K562 (cell line): ENCODE results near the gene POLD4. TPM values are rescaled to one million over a fixed set of nuclear protein-coding genes. Genes with fewer than 3 reads are reported as not detected.

Experiments used
- ATAC-seq: fragments of 200-7000 bp; cut with Tn5 transposase; 3 replicates; pipeline ENCODE4 v1.9.1; 2020; ENCODE audit warnings: moderate library complexity
- BruUV-seq: library from RNA; stranded (reverse); fragments of 400-500 nt; replicated peaks from 2 replicates; lab custom pipeline; 2021; lab: Mats Ljungman, UMichigan
- CTCF ChIA-PET: fragments of 300-600 bp; formaldehyde crosslinking; extraction: SDS; loops from one replicate; lab custom pipeline; 2021; ENCODE audit warnings: low intra/inter-chr PET ratio; lab: Yijun Ruan, JAX
- POLR2A ChIA-PET: fragments of 300-600, 350-650 bp; sonication (Branson Sonifier 250); formaldehyde crosslinking; extraction: SDS; loops from one replicate; lab custom pipeline; 2021; ENCODE audit warnings: antibody characterized with exemption, inconsistent platforms; lab: Yijun Ruan, JAX
- DNase-seq, 4 experiments: peaks; one replicate each; pipeline versions ENCODE4 v3.0.0 to v3.0.0-alpha.2; 2011 to 2018; ENCODE audit warnings: low spot score in 3 of 4, mixed read lengths in 3 of 4; ENCODE audit errors: extremely low read depth in 1 of 4
- FAIRE-seq: peaks from 2 replicates; lab custom pipeline; 2011; peaks lifted over from hg19 to GRCh38; lab: Jason Lieb, UNC
- H2AFZ ChIP-seq: 2 replicates; pipeline ENCODE4 v1.6.0; 2011; ENCODE audit warnings: low read depth, low read length, control low read depth, inconsistent platforms
- H3K27ac ChIP-seq: fragments of 200-600 bp; 3 replicates; pipeline ENCODE4 v1.8.0; 2011; ENCODE audit warnings: low read depth, mild to moderate bottlenecking, control low read depth, inconsistent platforms, low read length, moderate library complexity, mixed read lengths; ENCODE audit errors: extremely low read depth
- H3K27me3 ChIP-seq, 2 experiments: fragments of 300-600 bp in 1 of 2; 2 replicates in 1 of 2; 3 replicates in 1 of 2; pipeline versions ENCODE4 v1.6.0 to v1.8.0; 2011; ENCODE audit warnings: inconsistent platforms in 2 of 2, low read length in 2 of 2, mild to moderate bottlenecking in 1 of 2, mixed read lengths in 1 of 2, moderate library complexity in 1 of 2; ENCODE audit not compliant: control insufficient read depth in 2 of 2, insufficient read depth in 2 of 2
- H3K36me3 ChIP-seq: fragments of 300-600 bp; 3 replicates; pipeline ENCODE4 v1.8.0; 2011; ENCODE audit warnings: mild to moderate bottlenecking, low read length, inconsistent platforms; ENCODE audit not compliant: control insufficient read depth, insufficient read depth
- H3K4me1 ChIP-seq, 2 experiments: fragments of 200-600 bp in 1 of 2; replicated peaks in 1 of 2; 2 replicates in 1 of 2; 3 replicates in 1 of 2; pipeline versions ENCODE4 v1.5.1 to v1.8.0; 2011; ENCODE audit warnings: inconsistent platforms in 2 of 2, low read length in 2 of 2, mild to moderate bottlenecking in 1 of 2, mixed read lengths in 1 of 2, moderate library complexity in 1 of 2; ENCODE audit not compliant: control insufficient read depth in 2 of 2, insufficient read depth in 2 of 2
- H3K4me2 ChIP-seq: 2 replicates; pipeline ENCODE4 v1.6.1; 2011; ENCODE audit warnings: low read length, control low read depth, inconsistent platforms, mixed read lengths; ENCODE audit not compliant: insufficient read depth
- H3K4me3 ChIP-seq: fragments of 200-600 bp; sonication (generic), shearing (Covaris generic); 2 replicates; pipeline ENCODE4 v1.5.1; 2016; ENCODE audit warnings: control low read depth, inconsistent platforms
- H3K79me2 ChIP-seq: fragments of 200-600 bp; 3 replicates; pipeline ENCODE4 v1.8.0; 2011; ENCODE audit warnings: low read length, inconsistent platforms; ENCODE audit not compliant: control insufficient read depth, insufficient read depth
- H3K9ac ChIP-seq, 2 experiments: 2 replicates each; pipeline versions ENCODE4 v1.6.0 to v1.6.1; 2011; ENCODE audit warnings: low read depth in 2 of 2, low read length in 2 of 2, control low read depth in 1 of 2, inconsistent platforms in 1 of 2, mild to moderate bottlenecking in 1 of 2, mixed read lengths in 1 of 2; ENCODE audit not compliant: insufficient read depth in 1 of 2
- H3K9me1 ChIP-seq: one replicate; pipeline ENCODE4 v1.6.0; 2011; ENCODE audit warnings: inconsistent platforms, mild to moderate bottlenecking, low read length, moderate library complexity; ENCODE audit not compliant: control insufficient read depth, insufficient read depth
- H3K9me3 ChIP-seq: replicated peaks from 2 replicates; pipeline ENCODE4 v1.5.1; 2011; ENCODE audit warnings: low read depth, low read length, inconsistent platforms; ENCODE audit not compliant: control insufficient read depth, insufficient read depth
- H4K20me1 ChIP-seq: replicated peaks from 2 replicates; pipeline ENCODE4 v1.6.1; 2011; ENCODE audit warnings: low read length, inconsistent platforms, mixed read lengths; ENCODE audit not compliant: control insufficient read depth, insufficient read depth
- BRD9 ChIP-seq: fragments of 450-650 bp; IDR thresholded peaks from 2 replicates; pipeline ENCODE4 v1.6.1; 2018; ENCODE audit warnings: low read depth; ENCODE audit not compliant: partially characterized antibody
- COPS2 ChIP-seq: fragments of 450-650 bp; conservative IDR thresholded peaks from 2 replicates; pipeline ENCODE4 v1.6.1; 2016; ENCODE audit warnings: mild to moderate bottlenecking, moderate library complexity
- HEY1 ChIP-seq: fragments of 250-450 bp; sonication (Bioruptor Pico); IDR thresholded peaks from 2 replicates; pipeline ENCODE4 v1.5.0; 2020; ENCODE audit warnings: mild to moderate bottlenecking, moderate library complexity, borderline replicate concordance
- KDM5B ChIP-seq: fragments of 200-600 bp; sonication (generic); IDR thresholded peaks from 2 replicates; pipeline ENCODE4 v1.6.1; 2012; ENCODE audit warnings: low read depth, mild to moderate bottlenecking, moderate library complexity, low read length, control low read depth, inconsistent platforms; ENCODE audit not compliant: insufficient replicate concordance
- MAFK ChIP-seq: IDR thresholded peaks from 2 replicates; pipeline ENCODE4 v1.6.1; 2011; ENCODE audit warnings: low read length, improper control_type of control experiment
- MLX ChIP-seq, 2 experiments: fragments of 450-650 bp in 1 of 2; sonication (generic) in 1 of 2; formaldehyde crosslinking; conservative IDR thresholded peaks; 2 replicates each; pipeline versions ENCODE4 v1.4.0 to v1.8.1; 2020 to 2022; ENCODE audit warnings: mild to moderate bottlenecking in 1 of 2, missing genetic modification reagents in 1 of 2
- NFXL1 ChIP-seq: fragments of 450-650 bp; formaldehyde crosslinking; IDR thresholded peaks from 2 replicates; pipeline ENCODE4 v1.4.0; 2021; ENCODE audit warnings: mild to moderate bottlenecking
- NR2F6 ChIP-seq: fragments of 450-650 bp; formaldehyde crosslinking; IDR thresholded peaks from 2 replicates; pipeline ENCODE4 v1.4.0; 2020; ENCODE audit warnings: mild to moderate bottlenecking
- SAFB ChIP-seq: fragments of 200-400 bp; formaldehyde crosslinking; IDR thresholded peaks from 2 replicates; pipeline ENCODE4 v1.6.1; 2017; ENCODE audit warnings: low read depth, low read length, borderline replicate concordance
- ZNF740 ChIP-seq, 3 experiments: fragments of 200-800 bp in 1 of 3; sonication (Bioruptor generic) in 1 of 3; sonication (generic) in 1 of 3; formaldehyde crosslinking in 1 of 3; IDR thresholded peaks; 2 replicates each; pipeline versions ENCODE4 v1.6.1 to v1.8.0; 2016 to 2022; ENCODE audit warnings: mild to moderate bottlenecking in 2 of 3, missing compliant biosample characterization in 2 of 3, missing genetic modification characterization in 2 of 3, missing genetic modification reagents in 1 of 3
- WGBS: fragments of 100-300 bp; shearing (Covaris generic); methylation state at CpG from one replicate; pipeline ENCODE4 v1.1.6; 2016; ENCODE audit warnings: low coverage, mixed read lengths; ENCODE audit not compliant: insufficient coverage; ENCODE audit errors: missing lambda C conversion rate; 5-methylcytosine and 5-hydroxymethylcytosine counted together
- in situ Hi-C: fragments of 300-500 bp; cut with MboI; formaldehyde crosslinking; loops from 4 replicates; pipeline ENCODE4 v1.15.0; 2018; ENCODE audit warnings: inconsistent platforms, mixed read lengths
- intact Hi-C: fragments of 100-400 bp; cut with micrococcal nuclease; formaldehyde crosslinking; loops from 2 replicates; pipeline ENCODE4 v1.14.2; 2022
- polyA plus RNA-seq, 8 experiments: library from polyadenylated mRNA; depleted of rRNA in 4 of 8; stranded (reverse) in 5 of 8; unstranded in 3 of 8; fragments of >200 nt; fragmentation: Nextera tagmentation in 2 of 8; fragmentation: Illumina TruSeq in 1 of 8; extraction: Ambion mirVana in 2 of 8; extraction: Trizol in 1 of 8; gene quantifications; 2 replicates each; pipeline versions ENCODE4 v1.2.1 to v1.2.3, GENCODE V29; 2011 to 2014; ENCODE audit warnings: inconsistent platforms in 1 of 8, missing spikeins in 1 of 8
- total RNA-seq, 7 experiments: library from RNA; depleted of rRNA in 6 of 7; stranded (reverse); fragments of >200 nt in 6 of 7; fragmentation: Illumina TruSeq in 2 of 7; extraction: Trizol in 2 of 7; gene quantifications; 2 replicates each; pipeline versions ENCODE4 v1.2.1 to v1.2.3, GENCODE V29; 2011 to 2021; ENCODE audit warnings: low replicate concordance in 1 of 7
- TF ChIP-seq, protein P1 (sequence below): sonication (generic); formaldehyde crosslinking; IDR thresholded peaks from 2 replicates; pipeline ENCODE4 v1.8.0; 2022; ENCODE audit warnings: mild to moderate bottlenecking, low read depth, missing genetic modification reagents
- TF ChIP-seq, protein P2 (sequence below): fragments of 450-650 bp; IDR thresholded peaks from 2 replicates; pipeline ENCODE4 v1.6.1; 2016; ENCODE audit warnings: mild to moderate bottlenecking
- TF ChIP-seq, protein P3 (sequence below): fragments of 250-450 bp; sonication (Bioruptor Pico); IDR thresholded peaks from 2 replicates; pipeline ENCODE4 v1.9.0; 2021; ENCODE audit warnings: mild to moderate bottlenecking, inconsistent platforms

The POLD4 gene
- total and polyA plus RNA-seq, 9 of the 15 experiments (the other 6 are each of a cell fraction or from before 2014, with no cell fraction given) = 5.8 to 64.5 (median 18.3) TPM

- peak overlapping the region; percentile 34 to 95; a peak in 3 of 4 replicates for H3K9ac ChIP-seq
- peaks cover 55 to 71% of the 10 kb centered on the region in 2 experiments for H3K4me1 ChIP-seq
- POLR2A ChIA-PET = interaction anchor here (0.6 to 3.0 kb wide), 7 partner anchors 7 to 85 kb away, joined by 3 to 10 read pairs (median 5); partner anchors contain the start of gene POLD4
- intact Hi-C loops = no loop called here
- peaks cover 39% of the 10 kb centered on the region; the same call in 2 of the 3 replicates for H3K79me2 ChIP-seq
- H3K9me3 ChIP-seq = no peaks in the 10 kb centered on the region
- 44% methylated on average over 10 of the region's 16 CpGs for WGBS
- ATAC-seq = no peak
- no peaks in the 10 kb centered on the region for H3K27me3 ChIP-seq
- H2AFZ ChIP-seq = peak overlapping the region; percentile 44; the same call in 1 of the 2 replicates
- H3K27ac ChIP-seq = peak overlapping the region; percentile 67
- FAIRE-seq = no peak
- H3K4me3 ChIP-seq = peak overlapping the region; percentile 96
- no peaks in the 10 kb centered on the region for H3K36me3 ChIP-seq
- H3K9me1 ChIP-seq = no peaks in the 10 kb centered on the region
- DNase-seq = no peak
- BruUV-seq = no TSS peak
- H3K4me2 ChIP-seq = peak overlapping the region; percentile 60
- in situ Hi-C loops = no loop called here
- H4K20me1 ChIP-seq = no peaks in the 10 kb centered on the region
- CTCF ChIA-PET = interaction anchor here (4.1 kb wide), 1 partner anchor 14 kb away, joined by 21 read pairs; no protein-coding TSS in a partner anchor
- no peak for TF ChIP-seq MAFK
- TF ChIP-seq HEY1 = no peak
- TF ChIP-seq NR2F6 (CRISPR knock-in tag) = no peak
- no peak for TF ChIP-seq BRD9
- TF ChIP-seq KDM5B = peak; percentile 28
- TF ChIP-seq, protein P1, sequence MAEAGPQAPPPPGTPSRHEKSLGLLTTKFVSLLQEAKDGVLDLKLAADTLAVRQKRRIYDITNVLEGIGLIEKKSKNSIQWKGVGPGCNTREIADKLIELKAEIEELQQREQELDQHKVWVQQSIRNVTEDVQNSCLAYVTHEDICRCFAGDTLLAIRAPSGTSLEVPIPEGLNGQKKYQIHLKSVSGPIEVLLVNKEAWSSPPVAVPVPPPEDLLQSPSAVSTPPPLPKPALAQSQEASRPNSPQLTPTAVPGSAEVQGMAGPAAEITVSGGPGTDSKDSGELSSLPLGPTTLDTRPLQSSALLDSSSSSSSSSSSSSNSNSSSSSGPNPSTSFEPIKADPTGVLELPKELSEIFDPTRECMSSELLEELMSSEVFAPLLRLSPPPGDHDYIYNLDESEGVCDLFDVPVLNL = peak; percentile 69; the same call in 1 of the 2 replicates
- TF ChIP-seq MLX (CRISPR knock-in tag; conservative IDR thresholded peaks at IDR 0.05) = no peak
- TF ChIP-seq, protein P2, sequence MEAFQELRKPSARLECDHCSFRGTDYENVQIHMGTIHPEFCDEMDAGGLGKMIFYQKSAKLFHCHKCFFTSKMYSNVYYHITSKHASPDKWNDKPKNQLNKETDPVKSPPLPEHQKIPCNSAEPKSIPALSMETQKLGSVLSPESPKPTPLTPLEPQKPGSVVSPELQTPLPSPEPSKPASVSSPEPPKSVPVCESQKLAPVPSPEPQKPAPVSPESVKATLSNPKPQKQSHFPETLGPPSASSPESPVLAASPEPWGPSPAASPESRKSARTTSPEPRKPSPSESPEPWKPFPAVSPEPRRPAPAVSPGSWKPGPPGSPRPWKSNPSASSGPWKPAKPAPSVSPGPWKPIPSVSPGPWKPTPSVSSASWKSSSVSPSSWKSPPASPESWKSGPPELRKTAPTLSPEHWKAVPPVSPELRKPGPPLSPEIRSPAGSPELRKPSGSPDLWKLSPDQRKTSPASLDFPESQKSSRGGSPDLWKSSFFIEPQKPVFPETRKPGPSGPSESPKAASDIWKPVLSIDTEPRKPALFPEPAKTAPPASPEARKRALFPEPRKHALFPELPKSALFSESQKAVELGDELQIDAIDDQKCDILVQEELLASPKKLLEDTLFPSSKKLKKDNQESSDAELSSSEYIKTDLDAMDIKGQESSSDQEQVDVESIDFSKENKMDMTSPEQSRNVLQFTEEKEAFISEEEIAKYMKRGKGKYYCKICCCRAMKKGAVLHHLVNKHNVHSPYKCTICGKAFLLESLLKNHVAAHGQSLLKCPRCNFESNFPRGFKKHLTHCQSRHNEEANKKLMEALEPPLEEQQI = no peak
- TF ChIP-seq, protein P3, sequence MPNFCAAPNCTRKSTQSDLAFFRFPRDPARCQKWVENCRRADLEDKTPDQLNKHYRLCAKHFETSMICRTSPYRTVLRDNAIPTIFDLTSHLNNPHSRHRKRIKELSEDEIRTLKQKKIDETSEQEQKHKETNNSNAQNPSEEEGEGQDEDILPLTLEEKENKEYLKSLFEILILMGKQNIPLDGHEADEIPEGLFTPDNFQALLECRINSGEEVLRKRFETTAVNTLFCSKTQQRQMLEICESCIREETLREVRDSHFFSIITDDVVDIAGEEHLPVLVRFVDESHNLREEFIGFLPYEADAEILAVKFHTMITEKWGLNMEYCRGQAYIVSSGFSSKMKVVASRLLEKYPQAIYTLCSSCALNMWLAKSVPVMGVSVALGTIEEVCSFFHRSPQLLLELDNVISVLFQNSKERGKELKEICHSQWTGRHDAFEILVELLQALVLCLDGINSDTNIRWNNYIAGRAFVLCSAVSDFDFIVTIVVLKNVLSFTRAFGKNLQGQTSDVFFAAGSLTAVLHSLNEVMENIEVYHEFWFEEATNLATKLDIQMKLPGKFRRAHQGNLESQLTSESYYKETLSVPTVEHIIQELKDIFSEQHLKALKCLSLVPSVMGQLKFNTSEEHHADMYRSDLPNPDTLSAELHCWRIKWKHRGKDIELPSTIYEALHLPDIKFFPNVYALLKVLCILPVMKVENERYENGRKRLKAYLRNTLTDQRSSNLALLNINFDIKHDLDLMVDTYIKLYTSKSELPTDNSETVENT = no peak
- TF ChIP-seq ZNF740 (CRISPR knock-in tag; IDR thresholded peaks at IDR 0.05) = 0 out of 2 replicates have a peak, but pooled peaks have one; percentile 48
- TF ChIP-seq ZNF740 (tag; IDR thresholded peaks at IDR 0.05) = no peak
- no peak for TF ChIP-seq SAFB
- TF ChIP-seq NFXL1 (CRISPR knock-in tag) = no peak
- no peak for TF ChIP-seq COPS2
These were observed 18.6 kb upstream of the POLD4 start for GRCh38 chr11:67371911-67372320.
